ENCODE data around the gene CPB2.

The CPB2 gene

DNA sequence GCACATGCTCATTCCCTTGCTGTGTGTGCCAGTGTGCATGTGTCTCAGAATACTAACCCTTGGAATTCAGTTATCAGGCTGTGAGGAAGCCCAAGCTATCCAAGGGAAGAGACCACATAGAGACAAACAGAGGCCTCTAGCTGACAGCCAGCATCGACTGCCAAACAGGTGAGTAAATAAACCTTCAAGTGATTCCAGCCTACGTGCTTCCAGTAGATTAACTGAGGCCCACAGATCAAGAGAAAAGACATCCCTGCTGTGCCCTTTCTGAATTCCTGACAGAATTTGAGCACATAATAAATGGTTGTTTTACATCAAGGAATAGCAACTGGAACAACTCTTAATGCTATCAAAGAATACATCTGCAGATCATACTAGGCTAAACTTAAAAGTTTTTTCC, 69.8 kb downstream of the CPB2 start:
- Histone ChIP-seq H3K36me3 (ENCODE audit: control insufficient read depth, insufficient read depth, low read length) (no peaks in the 10 kb centered on the region), H3K4me3 (ENCODE audit: low read length) (no peak overlapping the region), H3K27me3 (ENCODE audit: control insufficient read depth, insufficient read depth, low read length) (no peaks in the 10 kb centered on the region), H3K4me1 (ENCODE audit: control insufficient read depth, insufficient read depth, low read length) (no peaks in the 10 kb centered on the region), H3K9me3 (ENCODE audit: control insufficient read depth, low read length) (peaks cover 6% of the 10 kb centered on the region), H3K9ac (ENCODE audit: low read length) (no peak overlapping the region)

DNA sequence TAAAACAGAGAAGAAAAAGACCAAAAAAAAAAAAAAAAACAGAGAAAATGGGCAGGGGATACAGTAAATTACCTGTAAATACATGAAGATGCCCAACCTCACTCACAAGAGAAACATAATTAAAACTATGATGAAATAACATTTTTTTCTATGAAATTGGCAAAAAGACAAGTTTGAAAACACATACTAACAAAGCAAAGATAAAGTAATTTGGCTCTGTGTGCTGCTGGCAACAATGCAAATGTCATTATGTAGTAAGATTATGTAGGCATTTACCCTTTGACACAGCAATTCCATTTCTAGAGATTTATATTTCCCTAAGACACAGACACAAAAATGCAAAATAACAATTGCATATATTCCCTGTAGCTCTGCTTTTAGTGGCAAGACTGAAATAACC, 72.5 kb downstream of the CPB2 start:
- Histone ChIP-seq H3K9me3 (ENCODE audit: control insufficient read depth, low read length) (peaks cover 6% of the 10 kb centered on the region), H3K4me1 (ENCODE audit: control insufficient read depth, insufficient read depth, low read length) (no peaks in the 10 kb centered on the region), H3K27me3 (ENCODE audit: control insufficient read depth, insufficient read depth, low read length) (no peaks in the 10 kb centered on the region), H3K9ac (ENCODE audit: low read length) (no peak overlapping the region), H3K36me3 (ENCODE audit: control insufficient read depth, insufficient read depth, low read length) (no peaks in the 10 kb centered on the region), H3K4me3 (ENCODE audit: low read length) (no peak overlapping the region)

- no peaks in the 10 kb centered on the region for H3K4me1 ChIP-seq (ENCODE audit: control insufficient read depth, insufficient read depth, low read length)
- H3K9ac ChIP-seq (ENCODE audit: low read length): no peak overlapping the region
- no peak overlapping the region for H3K4me3 ChIP-seq (ENCODE audit: low read length)
- no peaks in the 10 kb centered on the region for H3K36me3 ChIP-seq (ENCODE audit: control insufficient read depth, insufficient read depth, low read length)
- peaks cover 6% of the 10 kb centered on the region for H3K9me3 ChIP-seq (ENCODE audit: control insufficient read depth, low read length)
- H3K27me3 ChIP-seq (ENCODE audit: control insufficient read depth, insufficient read depth, low read length): no peaks in the 10 kb centered on the region
These were observed 73.1 kb downstream of the CPB2 start for GRCh38 chr13:46031581-46032263.

DNA sequence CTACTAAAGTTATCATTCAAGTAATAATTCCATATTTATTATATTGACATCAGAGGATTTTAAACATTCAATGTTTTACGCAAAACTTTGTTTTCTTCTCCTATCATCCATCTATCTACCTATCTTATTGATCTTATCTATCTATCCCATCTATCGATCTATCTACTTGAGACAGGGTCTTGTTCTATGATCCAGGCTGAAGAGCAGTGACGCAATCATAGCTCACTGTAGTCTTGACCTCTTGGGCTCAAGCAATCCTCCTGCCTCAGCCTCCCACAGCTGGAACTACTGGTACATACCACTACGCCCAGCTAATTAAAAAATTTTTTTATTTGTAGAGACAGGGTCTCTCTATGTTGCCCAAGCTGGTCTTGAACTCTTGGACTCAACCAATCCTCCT, 79.7 kb downstream of the CPB2 start:
- Histone ChIP-seq H3K4me1 (ENCODE audit: control insufficient read depth, insufficient read depth, low read length) (no peaks in the 10 kb centered on the region), H3K4me3 (ENCODE audit: low read length) (no peak overlapping the region), H3K36me3 (ENCODE audit: control insufficient read depth, insufficient read depth, low read length) (no peaks in the 10 kb centered on the region), H3K9ac (ENCODE audit: low read length) (no peak overlapping the region), H3K9me3 (ENCODE audit: control insufficient read depth, low read length) (no peaks in the 10 kb centered on the region), H3K27me3 (ENCODE audit: control insufficient read depth, insufficient read depth, low read length) (no peaks in the 10 kb centered on the region)

DNA sequence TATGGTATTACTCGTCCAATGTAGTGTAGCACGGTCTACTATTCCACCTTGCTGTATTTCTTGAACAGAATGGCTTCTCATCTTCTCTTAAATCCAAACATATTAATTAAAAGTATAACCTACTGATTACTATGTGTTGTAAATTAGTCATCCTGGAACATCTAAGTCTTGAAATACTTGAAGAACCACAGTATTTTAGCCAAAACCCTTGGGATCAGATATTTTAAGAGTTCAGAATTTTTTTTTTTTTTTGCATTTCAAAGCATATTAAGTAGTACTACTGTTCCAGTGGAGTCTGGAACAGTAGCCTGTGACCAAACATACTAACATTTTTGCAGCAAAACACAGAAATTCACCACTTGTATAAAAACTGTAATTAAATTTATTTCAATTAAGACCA, 82.4 kb downstream of the CPB2 start:
- no peaks in the 10 kb centered on the region for H3K36me3 ChIP-seq (ENCODE audit: control insufficient read depth, insufficient read depth, low read length)
- no peaks in the 10 kb centered on the region for H3K9me3 ChIP-seq (ENCODE audit: control insufficient read depth, low read length)
- no peaks in the 10 kb centered on the region for H3K27me3 ChIP-seq (ENCODE audit: control insufficient read depth, insufficient read depth, low read length)
- H3K4me3 ChIP-seq (ENCODE audit: low read length): no peak overlapping the region
- no peaks in the 10 kb centered on the region for H3K4me1 ChIP-seq (ENCODE audit: control insufficient read depth, insufficient read depth, low read length)
- H3K9ac ChIP-seq (ENCODE audit: low read length): no peak overlapping the region

DNA sequence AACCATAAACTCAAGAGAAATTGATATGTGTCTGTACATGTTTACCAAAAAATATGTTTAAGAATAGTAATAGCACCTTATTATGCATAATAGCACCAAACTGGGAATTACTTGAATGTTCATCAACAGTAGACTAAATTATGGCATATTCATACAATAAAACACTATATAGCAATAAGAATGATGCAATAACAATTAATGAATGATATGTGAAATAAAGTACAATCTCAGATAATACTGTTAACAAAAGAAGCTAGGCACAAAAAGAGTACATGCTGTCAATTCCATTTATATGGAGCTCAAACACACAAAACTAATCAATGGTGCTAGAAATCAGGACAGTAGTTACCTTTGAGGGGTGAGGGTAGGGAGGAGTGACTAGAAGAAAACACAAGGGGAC, 88.6 kb downstream of the CPB2 start:
- Histone ChIP-seq H3K4me3 (ENCODE audit: low read length) (no peak overlapping the region), H3K36me3 (ENCODE audit: control insufficient read depth, insufficient read depth, low read length) (no peaks in the 10 kb centered on the region), H3K9me3 (ENCODE audit: control insufficient read depth, low read length) (no peaks in the 10 kb centered on the region), H3K27me3 (ENCODE audit: control insufficient read depth, insufficient read depth, low read length) (no peaks in the 10 kb centered on the region), H3K4me1 (ENCODE audit: control insufficient read depth, insufficient read depth, low read length) (no peaks in the 10 kb centered on the region), H3K9ac (ENCODE audit: low read length) (no peak overlapping the region)

GRCh38 chr13:46015366-46015765, 89.5 kb downstream of the CPB2 start:
- no peaks in the 10 kb centered on the region for H3K36me3 ChIP-seq (ENCODE audit: control insufficient read depth, insufficient read depth, low read length)
- no peak overlapping the region for H3K9ac ChIP-seq (ENCODE audit: low read length)
- H3K9me3 ChIP-seq (ENCODE audit: control insufficient read depth, low read length): no peaks in the 10 kb centered on the region
- H3K4me1 ChIP-seq (ENCODE audit: control insufficient read depth, insufficient read depth, low read length): no peaks in the 10 kb centered on the region
- no peak overlapping the region for H3K4me3 ChIP-seq (ENCODE audit: low read length)
- H3K27me3 ChIP-seq (ENCODE audit: control insufficient read depth, insufficient read depth, low read length): no peaks in the 10 kb centered on the region

- no peaks in the 10 kb centered on the region for H3K27me3 ChIP-seq (ENCODE audit: control insufficient read depth, insufficient read depth, low read length)
- no peaks in the 10 kb centered on the region for H3K36me3 ChIP-seq (ENCODE audit: control insufficient read depth, insufficient read depth, low read length)
- no peak overlapping the region for H3K4me3 ChIP-seq (ENCODE audit: low read length)
- no peaks in the 10 kb centered on the region for H3K9me3 ChIP-seq (ENCODE audit: control insufficient read depth, low read length)
- H3K4me1 ChIP-seq (ENCODE audit: control insufficient read depth, insufficient read depth, low read length): no peaks in the 10 kb centered on the region
- no peak overlapping the region for H3K9ac ChIP-seq (ENCODE audit: low read length)
These were observed 92.4 kb downstream of the CPB2 start for GRCh38 chr13:46012404-46012803.

- Histone ChIP-seq H3K27me3 (ENCODE audit: control insufficient read depth, insufficient read depth, low read length) (no peaks in the 10 kb centered on the region), H3K9ac (ENCODE audit: low read length) (no peak overlapping the region), H3K4me3 (ENCODE audit: low read length) (no peak overlapping the region), H3K9me3 (ENCODE audit: control insufficient read depth, low read length) (no peaks in the 10 kb centered on the region), H3K4me1 (ENCODE audit: control insufficient read depth, insufficient read depth, low read length) (no peaks in the 10 kb centered on the region), H3K36me3 (ENCODE audit: control insufficient read depth, insufficient read depth, low read length) (no peaks in the 10 kb centered on the region)
These were observed 94.7 kb downstream of the CPB2 start for GRCh38 chr13:46010148-46010547.

DNA sequence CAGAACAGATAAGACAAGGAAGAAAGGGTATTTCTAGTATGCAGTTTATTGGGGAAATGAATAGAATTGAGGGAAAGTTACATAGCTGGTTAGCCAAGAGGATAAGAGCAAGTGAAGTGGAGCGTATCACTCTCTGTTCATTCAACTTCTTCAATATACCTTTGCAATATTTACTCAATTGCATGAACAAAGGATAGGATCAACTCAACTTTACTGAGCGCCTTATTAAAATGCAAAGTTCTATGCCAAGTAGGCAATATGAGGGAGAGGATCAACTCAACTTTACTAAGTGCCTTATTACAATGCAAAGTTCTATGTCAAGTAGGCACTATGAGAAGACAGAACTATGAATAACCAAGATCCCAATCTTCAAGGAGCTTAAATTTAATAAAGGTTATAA, 96.2 kb downstream of the CPB2 start:
- H3K27me3 ChIP-seq (ENCODE audit: control insufficient read depth, insufficient read depth, low read length): no peaks in the 10 kb centered on the region
- H3K4me3 ChIP-seq (ENCODE audit: low read length): no peak overlapping the region
- H3K9ac ChIP-seq (ENCODE audit: low read length): no peak overlapping the region
- no peaks in the 10 kb centered on the region for H3K9me3 ChIP-seq (ENCODE audit: control insufficient read depth, low read length)
- no peaks in the 10 kb centered on the region for H3K4me1 ChIP-seq (ENCODE audit: control insufficient read depth, insufficient read depth, low read length)
- H3K36me3 ChIP-seq (ENCODE audit: control insufficient read depth, insufficient read depth, low read length): no peaks in the 10 kb centered on the region

DNA sequence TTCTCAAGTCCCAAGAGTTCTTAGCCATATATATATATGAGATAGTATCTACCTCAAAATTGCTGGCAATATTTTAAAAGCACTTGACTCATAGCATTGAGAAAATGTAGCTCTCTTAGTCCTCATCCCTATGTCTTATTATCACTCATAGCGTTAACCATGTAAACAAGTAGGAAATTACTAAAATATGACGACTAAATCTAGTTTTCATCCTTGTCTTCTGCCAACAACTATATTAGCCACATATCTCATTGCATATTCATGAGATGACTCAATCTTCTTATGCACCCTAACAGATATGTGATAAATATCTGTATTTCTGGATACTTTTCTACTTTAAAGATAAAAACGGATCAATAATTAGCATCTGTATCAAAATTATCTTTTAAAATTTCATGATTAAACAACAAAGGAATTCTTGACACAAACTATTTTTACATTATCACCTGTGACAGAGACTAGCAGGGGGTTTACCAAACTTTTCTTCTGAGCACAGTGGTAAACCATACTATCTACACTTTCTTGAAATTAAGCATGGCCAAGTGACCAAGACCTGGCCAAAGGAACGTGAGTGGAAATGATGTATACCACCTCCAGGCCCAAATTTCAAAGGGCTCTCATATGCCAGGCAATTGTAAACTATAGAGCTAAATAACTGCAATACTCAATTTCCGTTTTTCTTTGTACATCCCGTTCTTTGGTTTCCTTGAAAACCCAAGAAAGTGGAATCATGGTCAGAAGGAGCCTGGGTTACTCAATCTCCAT, 98.0 kb downstream of the CPB2 start:
- Histone ChIP-seq H3K36me3 (ENCODE audit: control insufficient read depth, insufficient read depth, low read length) (no peaks in the 10 kb centered on the region), H3K9ac (ENCODE audit: low read length) (no peak overlapping the region), H3K4me3 (ENCODE audit: low read length) (no peak overlapping the region), H3K9me3 (ENCODE audit: control insufficient read depth, low read length) (no peaks in the 10 kb centered on the region), H3K27me3 (ENCODE audit: control insufficient read depth, insufficient read depth, low read length) (no peaks in the 10 kb centered on the region), H3K4me1 (ENCODE audit: control insufficient read depth, insufficient read depth, low read length) (no peaks in the 10 kb centered on the region)

DNA sequence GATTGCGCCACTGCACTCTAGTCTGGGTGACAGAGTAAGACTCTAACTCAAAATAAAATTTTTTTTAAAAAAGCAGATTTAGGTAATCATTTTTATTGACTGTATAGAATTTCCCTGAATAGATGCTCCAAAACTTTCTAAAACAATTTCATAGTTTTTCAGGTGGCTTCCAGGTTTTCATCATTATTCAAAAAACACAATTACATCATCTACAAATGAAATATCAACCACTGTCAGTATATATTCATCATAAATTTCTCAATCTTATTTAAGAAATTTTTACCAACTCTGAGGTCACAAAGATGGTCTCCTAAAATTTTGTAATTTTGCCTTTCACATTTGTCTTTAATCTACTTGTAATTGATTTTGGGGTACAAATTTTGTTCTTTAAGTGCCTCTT, 100.3 kb downstream of the CPB2 start:
- Histone ChIP-seq H3K36me3 (ENCODE audit: control insufficient read depth, insufficient read depth, low read length) (peaks cover 4% of the 10 kb centered on the region), H3K27me3 (ENCODE audit: control insufficient read depth, insufficient read depth, low read length) (no peaks in the 10 kb centered on the region), H3K9ac (ENCODE audit: low read length) (no peak overlapping the region)

More for the DNA sequence above, 100.3 kb downstream of the CPB2 start:
- H3K4me3 ChIP-seq (ENCODE audit: low read length): no peak overlapping the region
- H3K4me1 ChIP-seq (ENCODE audit: control insufficient read depth, insufficient read depth, low read length): no peaks in the 10 kb centered on the region
- no peaks in the 10 kb centered on the region for H3K9me3 ChIP-seq (ENCODE audit: control insufficient read depth, low read length)

All from mucosa of stomach (tissue), 1 donor.